Measurements from ENCODE around the gene TMX2.
A peak's percentile ranks its signal among the peaks of the same experiment; 100 is the strongest.
"Not testable (repeated sequence)": the region's sequence is repeated elsewhere in the genome, so short reads cannot be mapped to it uniquely, and the experiment has no call there.

The TMX2 gene

GRCh38 chr11:57712256-57713150 is at the start of gene TMX2:
TSS of gene TMX2 (plus strand) at chr11:57712593. CDS start at chr11:57712619, 26 bp downstream.
- peak; percentile 74 to 86 for DNase-seq (ENCODE audit: extremely low read depth in 1 of 2, low read depth in 1 of 2)

GRCh38 chr11:57662893-57663292 is 49.5 kb upstream of the TMX2 start:
- DNase-seq (ENCODE audit: extremely low read depth in 1 of 2, low read depth in 1 of 2): no peak

- no peak for DNase-seq (ENCODE audit: extremely low read depth in 1 of 2, low read depth in 1 of 2)
Measured at GRCh38 chr11:57663975-57664374, 48.4 kb upstream of the TMX2 start.

- peak; percentile 75 to 93 for DNase-seq (ENCODE audit: extremely low read depth in 1 of 2, low read depth in 1 of 2)
Measured at GRCh38 chr11:57667117-57667735, 45.2 kb upstream of the TMX2 start.

GRCh38 chr11:57667736-57668433 is 44.5 kb upstream of the TMX2 start, which contains the start of gene ZDHHC5:
TSS of gene ZDHHC5 (plus strand) at chr11:57668114. CDS start at chr11:57673091, 4,977 bp downstream.
- peak; percentile 98 to 99 for DNase-seq (ENCODE audit: extremely low read depth in 1 of 2, low read depth in 1 of 2)

- peak in 1 of 2 donors; percentile 18 for DNase-seq (ENCODE audit: extremely low read depth in 1 of 2, low read depth in 1 of 2)
Measured at GRCh38 chr11:57668434-57668782, 44.0 kb upstream of the TMX2 start.

GRCh38 chr11:57674251-57674650 is 38.1 kb upstream of the TMX2 start:
- no peak for DNase-seq (ENCODE audit: extremely low read depth in 1 of 2, low read depth in 1 of 2)

- DNase-seq (ENCODE audit: extremely low read depth in 1 of 2, low read depth in 1 of 2): no peak
Measured at GRCh38 chr11:57675176-57675941, 37.0 kb upstream of the TMX2 start.

- no peak for DNase-seq (ENCODE audit: extremely low read depth in 1 of 2, low read depth in 1 of 2)
Measured at GRCh38 chr11:57679396-57679795, 33.0 kb upstream of the TMX2 start.

- no peak for DNase-seq (ENCODE audit: extremely low read depth in 1 of 2, low read depth in 1 of 2)
Measured at GRCh38 chr11:57680552-57680874, 31.9 kb upstream of the TMX2 start.

- DNase-seq (ENCODE audit: extremely low read depth in 1 of 2, low read depth in 1 of 2): no peak
Measured at GRCh38 chr11:57681168-57681567, 31.2 kb upstream of the TMX2 start.

- not testable (repeated sequence) for DNase-seq (ENCODE audit: extremely low read depth in 1 of 2, low read depth in 1 of 2)
Measured at GRCh38 chr11:57690474-57690873, 21.9 kb upstream of the TMX2 start.

GRCh38 chr11:57698843-57699365 is 13.5 kb upstream of the TMX2 start:
- no peak for DNase-seq (ENCODE audit: extremely low read depth in 1 of 2, low read depth in 1 of 2)

- DNase-seq (ENCODE audit: extremely low read depth in 1 of 2, low read depth in 1 of 2): no peak
Measured at GRCh38 chr11:57699813-57700212, 12.6 kb upstream of the TMX2 start.

- DNase-seq (ENCODE audit: extremely low read depth in 1 of 2, low read depth in 1 of 2): no peak
Measured at GRCh38 chr11:57700425-57700824, 12.0 kb upstream of the TMX2 start.

- no peak for DNase-seq (ENCODE audit: extremely low read depth in 1 of 2, low read depth in 1 of 2)
Measured at GRCh38 chr11:57703341-57703740, 9.1 kb upstream of the TMX2 start.

- no peak for DNase-seq (ENCODE audit: extremely low read depth in 1 of 2, low read depth in 1 of 2)
Measured at GRCh38 chr11:57704932-57705331, 7.5 kb upstream of the TMX2 start.

GRCh38 chr11:57705432-57705831 is 7.0 kb upstream of the TMX2 start:
- DNase-seq (ENCODE audit: extremely low read depth in 1 of 2, low read depth in 1 of 2): not testable (repeated sequence)

- no peak for DNase-seq (ENCODE audit: extremely low read depth in 1 of 2, low read depth in 1 of 2)
Measured at GRCh38 chr11:57709802-57710367, 2.5 kb upstream of the TMX2 start.
